Ovary (tissue), 3 donors: ENCODE data around the gene RASIP1.

Source experiments
- CTCF ChIP-seq, 3 donors: fragments of 450-650 bp in 2 of 3; fragments of 200-600 bp in 1 of 3; IDR thresholded peaks; one replicate each; pipeline versions ENCODE4 v1.5.1 to v1.8.0; 2016 to 2022; ENCODE audit warnings: antibody characterized with exemption in 3 of 3, mild to moderate bottlenecking in 1 of 3
- POLR2A ChIP-seq: fragments of 450-650 bp; IDR thresholded peaks from one replicate; pipeline ENCODE4 v1.6.1; 2017; ENCODE audit warnings: antibody characterized with exemption, mild to moderate bottlenecking, moderate library complexity
- donor health status: DM: no; HTN: no; CAD: no.

- TF ChIP-seq CTCF (IDR thresholded peaks at IDR 0.05) = no peak
- no peak for TF ChIP-seq POLR2A
These were observed 954 bp upstream of the RASIP1 start for GRCh38 chr19:48741129-48741999.
